ENCODE data around the gene TMEM139.

TMEM139 gene

GRCh38 chr7:143329471-143330170 is 44.9 kb downstream of the TMEM139 start:
- no peak for DNase-seq

GRCh38 chr7:143331179-143331801 is 46.5 kb downstream of the TMEM139 start:
- DNase-seq = no peak

GRCh38 chr7:143334244-143334643 is 49.5 kb downstream of the TMEM139 start:
- no peak for DNase-seq

- no peak for DNase-seq
Observed at GRCh38 chr7:143337216-143337615, 52.5 kb downstream of the TMEM139 start.
